ENCODE measurements around the gene ARHGEF19.

DNA sequence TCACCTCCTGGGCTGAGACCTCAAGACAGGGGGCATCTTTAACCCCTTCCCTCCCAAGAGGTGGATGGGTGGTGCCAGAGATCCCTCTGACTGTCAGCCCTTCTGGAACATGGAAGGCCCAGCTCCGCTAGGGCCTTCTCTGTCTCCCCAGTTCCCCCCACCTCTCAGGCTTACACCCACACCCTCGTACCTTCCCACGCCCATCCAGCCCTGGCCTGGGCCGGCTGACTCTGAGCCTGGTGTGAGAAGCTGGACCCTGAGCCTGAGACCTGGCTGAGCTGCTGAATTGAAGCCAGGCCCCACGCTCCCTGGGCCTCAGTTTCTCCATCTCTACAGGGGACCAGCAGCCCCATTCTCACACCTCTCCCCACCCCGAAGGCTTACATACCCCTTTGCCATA lies 61.9 kb downstream of the ARHGEF19 start:
- TF ChIP-seq, protein P1, sequence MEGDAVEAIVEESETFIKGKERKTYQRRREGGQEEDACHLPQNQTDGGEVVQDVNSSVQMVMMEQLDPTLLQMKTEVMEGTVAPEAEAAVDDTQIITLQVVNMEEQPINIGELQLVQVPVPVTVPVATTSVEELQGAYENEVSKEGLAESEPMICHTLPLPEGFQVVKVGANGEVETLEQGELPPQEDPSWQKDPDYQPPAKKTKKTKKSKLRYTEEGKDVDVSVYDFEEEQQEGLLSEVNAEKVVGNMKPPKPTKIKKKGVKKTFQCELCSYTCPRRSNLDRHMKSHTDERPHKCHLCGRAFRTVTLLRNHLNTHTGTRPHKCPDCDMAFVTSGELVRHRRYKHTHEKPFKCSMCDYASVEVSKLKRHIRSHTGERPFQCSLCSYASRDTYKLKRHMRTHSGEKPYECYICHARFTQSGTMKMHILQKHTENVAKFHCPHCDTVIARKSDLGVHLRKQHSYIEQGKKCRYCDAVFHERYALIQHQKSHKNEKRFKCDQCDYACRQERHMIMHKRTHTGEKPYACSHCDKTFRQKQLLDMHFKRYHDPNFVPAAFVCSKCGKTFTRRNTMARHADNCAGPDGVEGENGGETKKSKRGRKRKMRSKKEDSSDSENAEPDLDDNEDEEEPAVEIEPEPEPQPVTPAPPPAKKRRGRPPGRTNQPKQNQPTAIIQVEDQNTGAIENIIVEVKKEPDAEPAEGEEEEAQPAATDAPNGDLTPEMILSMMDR (conservative IDR thresholded peaks at IDR 0.05; ENCODE audit: low read depth, low read length), result no peak
- TF ChIP-seq EZH2 (IDR thresholded peaks at IDR 0.05; ENCODE audit: low read length, unreplicated experiment), result no peak
